GM20000 (cell line): ENCODE measurements around the gene SEC61A2.
A peak's percentile ranks its signal among the peaks of the same experiment; 100 is the strongest.

Source experiments
- DNase-seq: peaks from one replicate; pipeline ENCODE4 v3.0.0; 2012; ENCODE audit warnings: low spot score
- CTCF ChIP-seq: IDR thresholded peaks from 2 replicates; pipeline ENCODE4 v1.5.1; 2012; ENCODE audit warnings: mild to moderate bottlenecking, control low read depth; ENCODE audit errors: extremely low read depth, missing control alignments

The SEC61A2 gene

GRCh38 chr10:12212454-12212853, 83.0 kb downstream of the SEC61A2 start:
- TF ChIP-seq CTCF, result no peak
- no peak for DNase-seq

- no peak for DNase-seq
- no peak for TF ChIP-seq CTCF
These were observed 84.1 kb downstream of the SEC61A2 start for GRCh38 chr10:12213621-12214020.

- TF ChIP-seq CTCF, result no peak
- DNase-seq, result no peak
These were observed 84.6 kb downstream of the SEC61A2 start for GRCh38 chr10:12214093-12214492.

GRCh38 chr10:12214763-12215218, 85.3 kb downstream of the SEC61A2 start:
- peak; percentile 35 for DNase-seq
- peak; percentile 19 for TF ChIP-seq CTCF
